OCI-LY3 (cell line): Measurements from ENCODE around the gene UBAP2.

Experiments used
- CTCF ChIP-seq: fragments of 200-600, 300-600 bp; sonication (generic); IDR thresholded peaks from 2 replicates; pipeline ENCODE4 v1.5.1; 2014; ENCODE audit warnings: antibody characterized with exemption, low read length, low read depth
- EZH2phosphoT487 ChIP-seq: fragments of 200-600 bp; shearing (Covaris generic); IDR thresholded peaks from 2 replicates; pipeline ENCODE4 v1.6.1; 2018; ENCODE audit warnings: antibody characterized with exemption, mixed run types, low read depth

DNA sequence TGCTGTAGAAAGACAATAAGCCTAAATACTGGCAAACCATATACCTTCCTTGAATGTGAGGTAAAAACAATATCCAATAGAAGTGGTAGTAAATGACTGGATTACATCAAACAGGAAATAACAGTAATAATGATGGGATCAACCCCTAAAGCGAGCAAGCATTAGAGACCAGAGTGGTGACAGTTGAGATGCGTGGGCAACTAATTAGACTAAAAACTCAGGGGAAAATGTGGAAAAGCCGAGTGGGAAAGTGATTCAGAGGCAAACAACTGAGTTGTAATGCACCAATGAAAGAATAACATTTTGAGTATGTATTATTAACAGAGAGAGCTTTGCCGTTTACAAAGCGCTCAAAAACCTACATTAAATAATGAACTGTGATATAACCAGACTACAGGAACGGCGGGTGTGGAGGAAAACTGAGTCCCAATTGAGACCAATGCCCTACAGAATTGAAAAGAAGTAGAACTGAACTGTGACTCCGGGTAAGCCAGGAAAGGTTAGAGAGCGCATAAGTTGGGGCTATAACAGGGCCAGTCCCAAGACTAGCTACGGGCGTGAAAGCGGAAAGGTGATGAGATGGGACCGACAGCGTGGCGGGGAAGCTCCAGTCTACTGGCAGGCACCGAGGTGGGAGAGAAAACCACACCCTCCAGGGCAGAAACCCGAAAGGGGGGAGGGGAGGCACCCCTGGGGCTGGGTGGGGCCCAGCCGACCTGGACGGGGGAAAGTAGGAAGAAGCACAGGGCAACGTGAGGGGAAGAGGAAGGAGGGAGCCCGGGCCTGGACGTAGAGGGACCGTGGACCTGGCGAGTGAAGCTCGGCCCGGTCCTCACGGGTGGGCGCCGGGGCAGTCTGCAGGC lies 592 bp downstream of the UBAP2 start:
- TF ChIP-seq CTCF, result no peak
- TF ChIP-seq EZH2phosphoT487, result no peak
